GM18505 (cell line): ENCODE results near the gene ZNF423.
"Not testable (repeated sequence)": the region's sequence is repeated elsewhere in the genome, so short reads cannot be mapped to it uniquely, and the experiment has no call there.

Source experiments
- ATAC-seq: cut with Tn5 transposase; IDR thresholded peaks from one replicate; pipeline ENCODE4 v1.9.1; 2021; ENCODE audit not compliant: unreplicated experiment
- POLR2A ChIP-seq: IDR thresholded peaks from 4 replicates; pipeline ENCODE4 v1.6.1; 2011; ENCODE audit warnings: borderline replicate concordance; ENCODE audit not compliant: insufficient read depth, insufficient read length; ENCODE audit errors: extremely low read depth

ZNF423 gene

GRCh38 chr16:49688036-49688697 is 167.7 kb downstream of the ZNF423 start:
- no peak for TF ChIP-seq POLR2A
- no peak for ATAC-seq

GRCh38 chr16:49687476-49688002 is 168.4 kb downstream of the ZNF423 start:
- no peak for TF ChIP-seq POLR2A
- ATAC-seq = no peak

GRCh38 chr16:49684696-49685095 is 171.2 kb downstream of the ZNF423 start:
- no peak for ATAC-seq
- no peak for TF ChIP-seq POLR2A

- no peak for TF ChIP-seq POLR2A
- no peak for ATAC-seq
Measured at GRCh38 chr16:49682577-49683165, 173.2 kb downstream of the ZNF423 start.

GRCh38 chr16:49681217-49681883 is 174.6 kb downstream of the ZNF423 start:
- TF ChIP-seq POLR2A = no peak
- ATAC-seq = no peak

- no peak for ATAC-seq
- TF ChIP-seq POLR2A = no peak
Measured at GRCh38 chr16:49679095-49679494, 176.8 kb downstream of the ZNF423 start.

- not testable (repeated sequence) for ATAC-seq
Measured at GRCh38 chr16:49677661-49678060, 178.3 kb downstream of the ZNF423 start.

- ATAC-seq = no peak
- no peak for TF ChIP-seq POLR2A
Measured at GRCh38 chr16:49675413-49675812, 180.5 kb downstream of the ZNF423 start.

GRCh38 chr16:49674990-49675389 is 180.9 kb downstream of the ZNF423 start:
- no peak for ATAC-seq
- no peak for TF ChIP-seq POLR2A

- no peak for TF ChIP-seq POLR2A
- no peak for ATAC-seq
Measured at GRCh38 chr16:49674351-49674851, 181.5 kb downstream of the ZNF423 start.

GRCh38 chr16:49673442-49673841 is 182.5 kb downstream of the ZNF423 start:
- ATAC-seq = no peak
- TF ChIP-seq POLR2A = no peak

GRCh38 chr16:49672753-49673152 is 183.2 kb downstream of the ZNF423 start:
- no peak for ATAC-seq
- TF ChIP-seq POLR2A = no peak

- ATAC-seq = no peak
- TF ChIP-seq POLR2A = no peak
Measured at GRCh38 chr16:49671333-49671732, 184.6 kb downstream of the ZNF423 start.

GRCh38 chr16:49670627-49671026 is 185.3 kb downstream of the ZNF423 start:
- no peak for TF ChIP-seq POLR2A
- no peak for ATAC-seq

GRCh38 chr16:49665482-49666230 is 190.3 kb downstream of the ZNF423 start:
- no peak for TF ChIP-seq POLR2A
- no peak for ATAC-seq
